Activated naive CD4-positive, alpha-beta T cell treated with anti-CD3 and anti-CD28 coated beads, Interleukin-2, amount 50 U/mL, for 16 hours (primary cell): Measurements from ENCODE around the gene GRIK4.
"Not testable (repeated sequence)": the region's sequence is repeated elsewhere in the genome, so short reads cannot be mapped to it uniquely, and the experiment has no call there.

Experiments
- DNase-seq: peaks from one replicate; pipeline ENCODE4 v3.0.0-alpha.2; 2020

Gene GRIK4, protein sequence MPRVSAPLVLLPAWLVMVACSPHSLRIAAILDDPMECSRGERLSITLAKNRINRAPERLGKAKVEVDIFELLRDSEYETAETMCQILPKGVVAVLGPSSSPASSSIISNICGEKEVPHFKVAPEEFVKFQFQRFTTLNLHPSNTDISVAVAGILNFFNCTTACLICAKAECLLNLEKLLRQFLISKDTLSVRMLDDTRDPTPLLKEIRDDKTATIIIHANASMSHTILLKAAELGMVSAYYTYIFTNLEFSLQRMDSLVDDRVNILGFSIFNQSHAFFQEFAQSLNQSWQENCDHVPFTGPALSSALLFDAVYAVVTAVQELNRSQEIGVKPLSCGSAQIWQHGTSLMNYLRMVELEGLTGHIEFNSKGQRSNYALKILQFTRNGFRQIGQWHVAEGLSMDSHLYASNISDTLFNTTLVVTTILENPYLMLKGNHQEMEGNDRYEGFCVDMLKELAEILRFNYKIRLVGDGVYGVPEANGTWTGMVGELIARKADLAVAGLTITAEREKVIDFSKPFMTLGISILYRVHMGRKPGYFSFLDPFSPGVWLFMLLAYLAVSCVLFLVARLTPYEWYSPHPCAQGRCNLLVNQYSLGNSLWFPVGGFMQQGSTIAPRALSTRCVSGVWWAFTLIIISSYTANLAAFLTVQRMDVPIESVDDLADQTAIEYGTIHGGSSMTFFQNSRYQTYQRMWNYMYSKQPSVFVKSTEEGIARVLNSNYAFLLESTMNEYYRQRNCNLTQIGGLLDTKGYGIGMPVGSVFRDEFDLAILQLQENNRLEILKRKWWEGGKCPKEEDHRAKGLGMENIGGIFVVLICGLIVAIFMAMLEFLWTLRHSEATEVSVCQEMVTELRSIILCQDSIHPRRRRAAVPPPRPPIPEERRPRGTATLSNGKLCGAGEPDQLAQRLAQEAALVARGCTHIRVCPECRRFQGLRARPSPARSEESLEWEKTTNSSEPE

DNA sequence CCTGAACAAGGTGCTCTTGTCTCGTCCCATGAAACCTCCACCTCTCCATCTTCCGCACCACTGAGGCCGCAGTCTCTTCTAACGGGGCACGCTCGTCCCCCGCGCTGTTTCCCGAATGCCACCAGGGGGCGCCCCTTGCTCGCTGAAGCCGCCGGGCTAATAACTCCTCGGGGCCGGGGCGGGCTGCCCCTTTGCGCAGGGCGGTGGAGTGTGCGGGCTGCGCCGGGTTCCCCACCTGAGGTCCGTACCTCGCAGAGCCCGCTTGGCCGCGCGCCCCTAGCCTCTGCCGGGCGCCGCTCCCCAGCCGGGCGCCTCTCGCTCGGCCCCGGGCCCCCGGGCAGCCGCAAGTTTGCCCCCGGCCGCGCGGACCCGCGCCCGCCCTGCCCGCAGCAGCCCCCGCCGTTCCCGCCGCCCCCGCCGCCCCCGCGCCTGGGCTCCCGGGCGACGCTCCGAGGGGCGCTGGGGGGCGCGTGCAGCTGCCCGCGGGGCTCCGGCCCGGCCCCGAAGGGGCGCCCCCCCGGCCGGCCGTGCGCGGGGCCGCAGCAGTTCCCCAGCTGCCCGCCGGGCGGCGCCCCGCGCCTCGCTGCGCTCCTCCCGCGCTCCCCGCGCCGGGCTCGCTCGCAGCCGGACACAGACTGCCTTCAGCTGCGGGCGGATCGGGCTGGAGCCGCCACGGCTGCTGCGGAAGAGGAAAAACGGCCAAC, at the start of gene GRIK4:
Gene GRIK4 (plus strand): TSS at position 633 of the 704 bp plus-strand sequence. CDS start 148,571 bp downstream, outside the sequence.
- DNase-seq, result peak; percentile 75

DNA sequence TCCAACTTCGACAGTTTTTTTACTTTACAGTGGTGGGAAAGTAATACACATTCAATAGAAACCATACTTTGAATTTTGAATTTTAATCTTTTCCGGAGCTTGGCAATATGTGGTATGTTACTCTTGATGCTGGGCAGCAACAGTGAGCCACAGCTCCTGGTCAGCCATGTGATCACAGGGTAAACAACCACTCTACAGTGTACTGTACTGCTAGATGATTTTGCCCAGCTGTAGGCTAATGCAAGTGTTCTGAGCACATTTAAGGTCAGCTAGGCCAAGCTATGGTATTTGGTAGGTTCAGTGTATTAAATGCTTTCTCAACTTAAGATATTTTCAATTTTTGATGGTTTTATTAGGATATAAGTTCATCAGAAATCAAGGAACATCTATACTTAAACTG, 48.7 kb upstream of the GRIK4 start:
- no peak for DNase-seq

DNA sequence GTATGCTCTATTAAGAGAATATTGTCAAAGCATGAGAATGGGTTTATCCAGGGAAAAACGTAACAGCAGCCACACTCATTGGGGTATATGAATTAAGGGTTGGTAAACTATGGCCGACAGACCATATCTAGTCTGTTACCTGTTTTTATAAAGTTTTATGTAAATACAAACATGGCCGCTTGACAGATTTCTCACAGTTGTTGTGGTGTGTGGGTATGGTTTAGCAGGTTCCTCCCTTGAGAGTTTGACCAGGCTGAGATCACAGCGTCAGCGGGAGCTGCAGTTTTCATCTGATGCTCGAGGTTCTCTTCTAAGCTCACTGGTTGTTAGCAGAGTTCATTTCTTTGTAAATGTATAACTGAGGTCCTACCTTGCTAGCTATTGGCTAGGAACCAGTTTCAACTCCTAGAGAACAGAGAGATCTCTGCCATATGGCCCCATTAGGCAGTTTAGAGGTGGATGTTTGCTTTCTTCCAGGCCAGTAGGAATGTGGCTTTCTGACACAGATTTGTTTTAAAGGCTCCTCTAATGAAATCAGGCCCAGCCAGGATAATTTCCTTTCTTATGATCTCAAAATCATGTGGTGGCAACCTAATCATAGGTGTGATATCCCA, 45.5 kb upstream of the GRIK4 start:
- DNase-seq, result no peak

DNA sequence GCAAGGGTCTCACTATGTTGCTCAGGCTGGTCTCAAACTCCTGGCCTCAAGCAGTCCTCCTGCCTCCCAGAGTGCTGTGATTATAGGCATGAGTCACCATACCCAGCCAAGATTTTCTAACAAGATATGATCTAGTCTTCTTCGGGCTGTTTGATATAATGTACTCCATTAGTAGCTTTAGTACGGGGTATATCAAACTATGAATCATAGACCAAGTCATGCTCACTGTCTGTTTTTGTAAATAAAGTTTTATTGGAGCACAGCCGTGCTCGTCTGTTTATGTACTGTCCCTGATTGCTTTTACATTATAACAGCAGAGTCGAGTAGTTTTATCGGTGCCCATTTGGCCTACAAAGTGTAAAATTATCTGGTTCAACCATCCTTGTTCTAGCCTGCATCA, 43.9 kb upstream of the GRIK4 start:
- no peak for DNase-seq

DNA sequence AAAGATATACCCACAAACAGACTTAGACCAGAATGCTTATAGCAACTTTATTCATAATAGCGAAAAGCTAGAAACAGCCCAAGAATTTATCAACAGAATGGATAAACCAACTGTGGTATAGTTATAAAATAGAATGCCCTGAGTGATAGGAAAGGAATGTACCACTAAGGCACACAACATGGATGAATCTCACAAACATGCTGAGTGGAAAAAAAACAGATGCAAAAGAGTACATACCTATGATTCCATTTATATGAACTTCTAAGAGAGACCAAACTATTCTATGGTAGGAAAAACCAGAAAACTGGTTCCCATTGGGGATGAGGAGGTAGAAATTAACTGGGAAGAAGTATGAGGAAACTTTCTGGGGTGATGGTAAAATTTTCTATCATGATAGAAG, 40.4 kb upstream of the GRIK4 start:
- DNase-seq, result no peak

DNA sequence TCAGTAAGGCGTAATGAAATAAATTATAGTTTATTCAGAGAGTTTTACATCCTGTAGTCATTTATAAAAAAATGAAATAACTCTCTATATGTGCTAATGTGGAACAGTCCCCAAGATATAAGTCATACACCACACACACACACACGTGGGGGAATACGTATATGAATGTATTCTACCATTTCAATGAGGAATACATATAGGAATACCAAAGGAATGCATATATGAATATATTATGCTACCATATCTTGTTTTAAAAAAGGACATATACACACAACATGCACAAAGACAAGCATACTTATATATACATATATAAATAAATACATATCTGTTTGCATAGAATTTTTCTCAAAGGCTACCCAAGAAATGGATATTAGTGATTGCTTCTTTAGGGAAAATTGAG, 39.6 kb upstream of the GRIK4 start:
- no peak for DNase-seq

DNA sequence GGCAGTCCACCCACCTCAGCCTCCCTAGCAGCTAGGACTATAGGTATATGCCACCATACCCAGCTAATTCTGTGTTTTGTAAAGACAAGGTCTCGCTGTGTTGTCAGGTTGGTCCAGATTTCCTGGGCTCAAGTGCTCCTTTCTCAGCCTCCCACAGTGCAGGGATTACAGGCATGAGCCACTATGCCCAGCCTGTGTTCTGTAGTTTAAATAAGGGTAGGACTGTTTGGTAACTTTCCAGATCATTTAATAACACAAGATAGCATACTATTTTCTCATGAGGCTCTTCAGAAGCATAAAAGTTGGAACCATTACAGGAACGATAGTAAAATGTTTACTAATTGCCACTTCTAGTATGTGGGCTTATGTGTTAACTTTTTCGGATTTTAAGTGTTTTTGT, 38.0 kb upstream of the GRIK4 start:
- DNase-seq, result no peak

DNA sequence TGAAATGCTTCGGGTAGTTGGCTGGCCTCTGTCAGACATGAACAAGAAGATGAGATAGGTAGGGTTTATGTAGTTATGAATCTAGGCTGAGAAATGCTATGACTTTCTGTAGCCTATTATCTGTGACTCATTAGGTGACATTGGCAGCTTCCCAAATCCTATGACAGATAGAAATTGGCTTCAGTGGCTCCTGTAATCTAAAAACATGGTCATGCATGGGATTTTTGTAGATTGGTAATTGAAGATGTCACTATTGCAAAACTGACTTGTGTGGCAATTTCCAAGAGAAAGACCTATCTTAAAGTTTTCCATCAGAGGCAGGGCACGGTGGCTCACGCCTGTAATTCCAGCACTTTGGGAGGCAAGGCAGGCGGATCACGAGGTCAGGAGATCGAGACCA, 29.4 kb upstream of the GRIK4 start:
- DNase-seq, result no peak

DNA sequence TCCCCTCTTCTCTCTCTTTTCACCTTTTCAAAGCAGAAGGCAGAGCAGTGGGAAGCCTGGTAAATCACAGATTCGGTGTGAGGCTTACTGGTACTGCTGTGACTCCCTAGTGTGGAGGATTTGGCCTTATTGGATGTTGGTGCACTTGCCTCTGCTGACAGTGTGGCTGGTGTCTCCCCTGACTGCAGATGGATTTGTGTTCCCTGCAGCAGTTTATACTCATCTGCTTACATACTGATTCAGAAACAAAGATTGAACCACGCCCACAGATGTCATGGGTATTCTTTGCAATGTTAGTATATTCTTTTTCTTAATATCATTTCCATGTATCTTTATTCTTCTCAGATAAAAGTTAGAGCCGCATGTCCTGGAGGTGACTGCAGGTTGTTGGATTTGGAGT, 26.8 kb upstream of the GRIK4 start:
- DNase-seq, result no peak

DNA sequence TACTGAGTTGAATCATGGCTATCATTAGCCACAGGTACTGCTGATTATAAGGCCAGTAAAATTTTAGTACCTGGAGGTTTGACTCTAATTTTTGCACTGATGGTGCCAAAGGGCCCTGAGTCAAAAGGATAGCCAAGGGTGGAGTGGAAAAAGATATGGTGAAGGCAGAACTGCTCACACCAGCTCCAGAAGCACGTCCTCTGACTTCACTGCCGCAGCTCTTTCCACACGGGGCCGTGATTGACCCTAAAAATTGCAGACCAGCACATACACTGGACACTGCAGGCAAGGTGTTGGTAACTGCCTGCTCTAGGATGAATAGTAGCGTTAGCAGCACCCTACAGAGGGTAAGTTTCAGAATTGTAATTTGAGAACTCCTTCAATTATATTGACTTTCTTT, 25.4 kb upstream of the GRIK4 start:
- DNase-seq, result no peak

DNA sequence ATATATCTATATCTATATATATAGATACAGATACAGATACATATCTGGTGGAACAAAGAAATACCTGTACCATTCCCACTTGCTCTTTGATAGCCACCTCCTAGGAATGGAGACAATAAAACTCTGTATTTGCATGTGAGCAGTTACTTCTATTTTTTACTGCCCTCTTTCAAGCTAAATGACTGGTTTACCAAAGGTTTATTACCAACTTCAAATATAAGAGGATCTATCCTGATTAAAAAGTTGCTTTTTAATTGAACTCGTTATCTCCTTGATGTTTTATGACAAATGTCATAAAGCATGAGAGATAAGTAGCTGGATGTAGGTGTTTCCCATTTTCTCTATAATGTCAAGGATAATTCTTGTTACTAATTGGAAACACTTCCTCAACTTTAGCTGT, 21.7 kb upstream of the GRIK4 start:
- no peak for DNase-seq

DNA sequence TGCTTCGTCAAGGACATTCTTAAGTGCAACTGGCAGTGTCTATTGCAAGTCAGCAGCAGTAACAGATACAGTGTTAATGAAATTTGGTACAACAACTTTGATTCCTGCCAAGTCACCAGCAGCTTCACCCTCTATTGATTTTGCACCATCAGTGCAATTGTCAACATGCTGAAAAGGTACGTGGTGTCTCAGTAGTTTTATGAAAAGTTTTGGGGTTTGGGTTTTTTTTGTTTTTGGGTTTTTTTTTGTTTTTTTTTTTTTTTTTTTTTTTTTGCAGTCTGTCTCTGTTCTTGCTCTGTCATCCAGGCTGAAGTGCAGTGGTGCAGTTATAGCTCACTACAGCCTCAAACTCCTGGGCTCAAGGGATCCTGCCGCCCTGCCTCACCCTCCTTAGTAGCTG, 19.1 kb upstream of the GRIK4 start:
- DNase-seq, result no peak

DNA sequence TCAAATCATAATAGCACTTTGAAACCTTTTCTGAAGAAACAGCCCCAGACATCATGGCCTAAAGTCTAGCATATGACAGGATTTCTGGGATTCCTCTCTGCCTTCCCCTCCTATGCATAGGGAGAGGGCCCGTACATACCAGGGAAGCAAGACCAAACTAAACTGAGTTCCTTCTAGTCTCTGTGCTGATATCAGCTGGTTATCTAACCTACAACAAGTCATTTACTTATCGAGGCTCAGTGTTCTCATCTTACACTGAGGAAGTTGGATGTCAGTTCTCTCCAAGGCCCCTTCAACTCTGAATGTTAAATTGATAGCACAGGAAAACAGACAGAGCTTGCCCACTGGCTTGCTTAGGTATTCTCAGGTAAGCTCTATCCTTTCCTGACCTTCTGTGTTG, 17.0 kb upstream of the GRIK4 start:
- no peak for DNase-seq

DNA sequence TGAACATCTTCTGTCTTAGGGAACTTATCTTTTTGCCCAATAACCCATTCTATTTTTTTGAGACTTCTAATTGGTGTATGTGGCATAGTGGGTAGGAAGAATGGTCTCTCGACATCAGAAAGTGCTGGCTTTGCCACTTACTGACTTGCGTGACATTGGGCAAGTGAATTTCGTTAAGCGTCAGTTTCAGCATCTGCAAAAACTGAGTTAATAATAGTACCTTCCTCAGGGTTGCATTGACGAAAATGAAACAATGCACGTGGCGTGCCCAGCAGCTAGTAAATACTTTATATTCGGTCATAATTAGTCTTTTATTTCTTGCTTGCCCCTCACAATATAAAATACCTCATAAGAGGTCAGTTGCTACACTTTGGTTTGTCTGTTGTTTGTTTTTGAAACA, 12.5 kb upstream of the GRIK4 start:
- no peak for DNase-seq

DNA sequence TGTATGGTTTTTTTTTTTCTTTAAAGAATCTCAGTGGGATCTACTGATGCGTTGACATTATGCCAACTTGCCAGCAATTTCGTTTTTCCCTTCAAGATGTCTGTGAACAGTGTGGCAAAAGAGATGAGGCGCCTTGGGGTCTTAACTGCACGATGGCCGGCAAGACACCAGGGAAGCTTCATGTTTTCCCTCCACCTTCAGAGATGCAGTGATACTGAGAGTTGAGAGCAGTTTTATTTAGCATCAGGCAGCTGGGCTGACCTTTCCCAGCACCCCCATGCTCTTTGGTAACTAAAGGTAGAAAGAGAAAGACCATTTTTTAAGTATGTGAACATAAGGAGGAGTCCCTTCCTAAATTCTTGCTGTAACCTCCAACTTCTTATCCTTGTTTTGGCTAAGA, 11.7 kb upstream of the GRIK4 start:
- no peak for DNase-seq

DNA sequence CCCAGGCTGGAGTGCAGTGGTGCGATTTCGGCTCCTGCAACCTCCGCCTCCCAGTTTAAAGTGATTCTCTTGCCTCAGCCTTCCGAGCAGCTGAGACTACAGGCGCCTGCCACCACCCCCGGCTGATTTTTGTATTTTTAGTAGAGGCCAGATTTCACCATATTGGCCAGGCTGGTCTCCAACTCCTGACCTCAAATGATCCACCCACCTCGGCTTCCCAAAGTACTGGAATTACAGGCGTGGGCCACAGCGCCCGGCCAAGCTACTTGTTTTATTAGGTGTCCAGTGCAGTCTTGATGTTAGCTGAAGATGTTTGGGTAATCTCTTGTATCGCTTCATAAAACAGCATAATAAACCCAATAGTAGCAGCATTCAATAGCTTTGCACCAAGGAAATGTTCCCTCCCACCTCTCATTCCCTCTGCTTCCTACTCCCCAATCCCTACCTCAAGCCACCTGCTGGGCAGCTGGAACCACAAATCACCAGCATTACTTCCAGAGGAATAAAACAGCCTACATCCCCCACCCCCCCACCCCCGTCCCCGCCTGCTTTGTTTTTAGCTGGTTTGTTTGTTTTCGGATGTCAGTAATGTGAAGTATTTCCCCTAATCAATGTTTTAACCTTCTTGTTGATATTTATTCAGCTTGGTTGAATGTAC, 11.0 kb upstream of the GRIK4 start:
- DNase-seq, result no peak

DNA sequence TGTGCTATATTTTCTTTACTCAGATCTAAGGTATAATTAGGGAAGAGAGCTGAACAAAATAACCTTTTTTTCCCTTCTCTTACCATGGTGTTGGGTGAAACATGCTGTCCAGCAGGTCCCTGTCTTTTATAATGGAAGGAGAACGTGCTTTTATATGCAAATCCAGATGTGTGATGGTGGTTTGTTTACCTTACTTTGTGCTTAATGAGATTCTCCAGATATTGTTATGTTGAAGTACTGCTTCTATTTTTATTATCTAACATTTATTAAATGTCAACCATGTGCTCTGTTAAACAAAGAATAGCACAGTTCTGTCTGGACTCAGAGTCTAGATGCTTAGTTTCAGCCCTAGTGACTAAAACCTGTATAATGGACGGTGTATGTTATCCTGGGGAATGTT, 10.1 kb upstream of the GRIK4 start:
- DNase-seq, result no peak

DNA sequence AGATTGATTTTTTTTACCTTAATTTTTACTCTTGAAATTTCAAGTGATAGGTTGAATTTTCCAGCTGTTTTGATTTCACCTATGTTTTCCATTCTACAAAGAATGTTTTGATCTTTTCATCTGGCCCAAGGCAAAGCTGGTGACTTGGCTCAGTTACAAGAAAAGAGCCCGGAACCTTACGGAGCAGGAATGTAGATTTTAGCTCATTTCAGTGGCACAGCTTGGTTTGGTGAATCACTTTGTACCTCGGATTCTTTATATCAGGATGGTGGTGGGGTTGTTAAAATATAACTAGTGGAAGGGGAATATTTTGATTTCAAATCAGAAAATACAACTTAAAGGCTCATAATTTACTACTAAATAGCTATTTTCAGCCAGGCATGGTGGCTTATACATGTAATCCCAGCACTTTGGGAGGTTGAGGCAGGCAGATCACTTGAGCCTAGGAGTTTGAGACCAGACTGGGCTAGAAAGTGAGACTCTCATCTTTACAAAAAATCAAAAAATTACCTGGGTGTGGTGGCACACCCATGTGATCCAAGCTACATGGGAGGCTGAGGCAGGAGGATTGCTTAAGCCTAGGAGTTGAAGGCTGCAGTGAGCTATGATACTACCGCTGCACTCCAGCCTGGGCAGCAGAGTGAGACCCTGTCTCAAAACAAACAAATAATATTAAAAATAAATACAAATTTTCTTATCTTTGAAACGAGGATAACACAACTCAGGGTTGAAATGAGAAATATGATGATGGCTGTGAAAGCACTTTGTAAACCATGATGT, 9.4 kb upstream of the GRIK4 start:
- DNase-seq, result no peak

DNA sequence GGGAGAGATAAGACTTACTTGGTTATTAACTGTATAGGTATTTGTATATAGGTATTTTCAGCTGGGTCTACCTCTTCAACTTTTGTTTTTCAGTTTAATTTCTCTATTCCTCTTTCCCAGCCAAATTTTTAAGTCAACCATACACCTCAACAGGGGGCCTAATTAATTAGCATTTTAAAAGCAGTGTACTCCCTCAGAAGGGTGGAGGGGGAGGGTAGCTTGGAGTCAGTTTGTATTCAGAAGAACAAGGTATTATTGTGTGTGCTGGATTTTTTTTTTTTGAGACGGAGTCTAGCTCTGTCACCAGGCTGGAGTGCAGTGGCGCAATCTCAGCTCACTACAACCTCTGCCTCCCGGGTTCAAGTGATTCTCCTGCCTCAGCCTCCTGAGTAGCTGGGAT, 8.0 kb upstream of the GRIK4 start:
- DNase-seq, result not testable (repeated sequence)

DNA sequence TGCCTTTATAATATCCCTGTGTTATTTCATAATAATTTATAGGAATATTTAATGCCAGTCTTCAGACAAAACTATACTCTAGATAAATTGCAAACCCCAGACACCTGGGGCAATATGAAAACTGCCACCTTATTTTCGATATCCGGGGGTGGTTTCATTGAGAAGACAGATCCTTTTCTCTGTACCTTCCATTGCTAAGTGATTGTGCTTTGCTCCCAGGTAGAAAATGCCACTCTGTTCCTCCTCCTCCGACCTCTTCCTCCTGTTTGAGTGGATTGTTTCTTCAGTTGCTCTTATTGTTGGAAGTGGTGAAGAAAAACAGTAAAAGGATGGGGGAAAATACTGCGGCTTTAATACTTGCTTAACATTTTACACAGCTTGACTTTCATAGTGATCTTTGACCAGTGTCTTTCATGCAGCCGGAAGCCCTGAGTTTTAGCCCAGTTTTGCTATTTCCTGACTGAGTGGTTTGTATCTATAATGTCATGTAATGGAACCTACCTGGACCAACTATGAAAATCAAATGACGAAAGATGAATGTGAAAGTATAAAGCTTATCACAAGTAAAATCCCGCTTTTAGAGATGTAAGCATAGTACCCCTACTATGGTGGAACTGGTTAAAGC, 5.6 kb upstream of the GRIK4 start:
- DNase-seq, result no peak
